Eye (tissue), 1 donor: ENCODE data around the gene CASQ1.
A peak's percentile ranks its signal among the peaks of the same experiment; 100 is the strongest.

Source experiments
- DNase-seq: peaks from one replicate; pipeline ENCODE4 v3.0.0-alpha.2; 2015

CASQ1 gene

DNA sequence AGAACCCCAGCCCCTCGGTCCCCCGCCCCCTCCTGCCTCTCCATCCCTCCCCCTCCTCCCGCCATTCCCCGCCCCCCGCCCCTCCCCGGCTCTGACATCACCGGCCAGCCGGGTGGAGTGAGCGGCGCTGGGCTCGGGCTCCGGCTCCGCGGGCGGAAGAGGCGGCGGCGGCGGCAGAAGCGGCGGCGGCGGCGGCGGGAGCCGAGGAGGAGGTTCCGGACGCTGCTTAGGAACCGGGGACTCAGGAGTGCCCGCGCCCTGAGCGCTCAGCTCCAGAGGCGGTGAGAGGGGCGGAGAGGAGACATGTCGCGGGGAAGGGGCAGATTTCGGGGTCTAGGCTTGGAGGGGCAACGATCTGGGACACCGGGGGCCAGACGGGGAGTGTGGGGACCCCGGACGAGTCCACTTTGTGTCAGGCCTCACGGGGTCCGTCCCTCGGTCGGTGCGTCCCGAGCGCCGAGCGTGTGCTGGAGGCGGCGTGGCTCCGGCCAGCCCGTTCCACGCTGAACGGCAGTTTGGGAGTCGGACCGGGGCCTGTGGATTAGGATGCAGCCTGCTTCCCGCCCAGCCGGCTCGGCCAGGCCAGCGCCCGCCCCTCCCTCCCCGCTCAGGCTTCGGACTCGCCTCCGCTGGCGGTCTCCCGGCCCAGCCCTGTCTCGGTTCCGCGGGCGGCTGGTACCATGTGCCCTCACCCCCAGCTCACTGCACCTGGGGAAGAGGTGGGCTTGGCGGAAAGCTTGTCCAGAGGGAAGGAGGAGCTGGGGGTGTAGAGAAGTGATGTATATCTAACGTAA lies 15.1 kb downstream of the CASQ1 start, which contains the start of gene PEA15:
Gene PEA15 (plus strand): TSS at position 143 of the 794 bp plus-strand sequence. CDS start 6,161 bp downstream, outside the sequence.
- DNase-seq, result peak; percentile 90

DNA sequence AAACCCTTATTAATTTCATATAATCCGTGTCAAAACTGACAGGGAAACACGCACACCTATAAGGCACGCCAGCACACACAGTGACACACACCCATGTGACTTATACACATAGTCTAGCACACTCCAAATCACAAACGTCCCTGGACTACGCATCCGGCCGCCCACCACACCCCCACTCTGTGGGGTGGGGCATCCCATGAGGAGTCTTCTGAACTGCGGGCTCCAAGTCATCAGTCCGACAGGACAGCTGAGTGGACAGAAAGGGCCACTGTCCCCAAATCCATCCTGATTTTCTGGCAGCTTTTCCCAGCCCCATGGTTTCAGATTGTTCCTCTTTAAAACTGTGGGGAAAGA lies 15.6 kb downstream of the CASQ1 start:
- DNase-seq, result peak; percentile 71

DNA sequence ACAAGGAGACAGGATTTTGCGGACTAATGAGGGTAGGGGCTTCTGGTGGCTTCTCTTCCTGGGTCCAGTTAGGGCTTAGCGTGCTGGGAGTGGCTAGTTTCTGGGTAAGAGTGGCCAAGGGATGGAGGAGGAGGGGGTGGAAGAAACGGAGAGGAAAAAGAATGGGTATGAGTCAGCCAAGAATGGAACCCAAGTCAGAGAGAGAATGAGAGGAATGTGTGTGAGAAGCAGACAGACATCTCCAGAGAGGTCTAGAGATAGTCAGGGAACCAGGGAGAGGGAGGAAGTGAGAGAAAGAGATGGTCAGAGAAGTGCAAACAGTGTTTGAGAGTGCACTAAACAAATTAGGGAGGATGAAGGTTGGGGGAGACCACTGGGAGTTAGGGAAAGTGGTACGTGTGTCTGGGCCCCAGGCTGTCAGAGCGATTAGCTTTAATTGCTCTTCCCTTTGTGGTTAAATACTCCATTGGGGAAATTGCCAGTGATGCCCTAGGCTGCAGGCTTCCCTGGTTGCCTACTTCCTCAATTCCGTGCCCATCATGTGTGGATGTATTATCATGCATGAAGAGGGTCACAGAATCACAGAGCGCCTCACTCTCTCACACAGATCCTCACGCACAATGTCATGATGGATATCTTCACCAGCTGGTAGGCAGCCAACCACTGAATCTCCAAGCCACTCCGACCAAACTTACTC lies 16.2 kb downstream of the CASQ1 start:
- DNase-seq, result peak; percentile 64

DNA sequence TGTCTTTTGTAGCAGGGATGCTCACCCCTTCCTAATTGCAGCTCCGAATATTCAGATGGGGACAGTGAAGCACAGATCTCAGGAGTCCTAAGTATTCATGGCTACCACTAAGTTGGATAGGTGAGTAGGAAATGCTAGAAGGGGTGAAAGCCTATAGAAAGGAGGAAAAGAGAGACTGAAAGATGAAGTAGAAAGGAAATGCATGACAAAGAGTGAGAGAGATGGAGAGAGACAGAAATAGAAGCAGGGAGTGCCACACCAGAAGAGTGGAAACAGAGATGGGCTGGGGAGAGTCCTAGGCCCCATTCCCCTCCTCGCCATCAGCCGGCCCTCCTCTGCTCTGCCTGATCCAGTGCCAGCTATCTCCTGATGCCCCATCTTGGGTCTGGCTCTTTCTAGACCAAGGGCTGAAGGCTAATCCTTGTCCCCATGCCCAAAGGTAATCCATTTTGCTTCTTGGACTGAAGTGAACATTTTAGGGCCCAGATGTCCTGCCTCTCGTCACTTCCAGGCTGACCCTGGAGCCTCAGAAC lies 16.8 kb downstream of the CASQ1 start:
- DNase-seq, result no peak

DNA sequence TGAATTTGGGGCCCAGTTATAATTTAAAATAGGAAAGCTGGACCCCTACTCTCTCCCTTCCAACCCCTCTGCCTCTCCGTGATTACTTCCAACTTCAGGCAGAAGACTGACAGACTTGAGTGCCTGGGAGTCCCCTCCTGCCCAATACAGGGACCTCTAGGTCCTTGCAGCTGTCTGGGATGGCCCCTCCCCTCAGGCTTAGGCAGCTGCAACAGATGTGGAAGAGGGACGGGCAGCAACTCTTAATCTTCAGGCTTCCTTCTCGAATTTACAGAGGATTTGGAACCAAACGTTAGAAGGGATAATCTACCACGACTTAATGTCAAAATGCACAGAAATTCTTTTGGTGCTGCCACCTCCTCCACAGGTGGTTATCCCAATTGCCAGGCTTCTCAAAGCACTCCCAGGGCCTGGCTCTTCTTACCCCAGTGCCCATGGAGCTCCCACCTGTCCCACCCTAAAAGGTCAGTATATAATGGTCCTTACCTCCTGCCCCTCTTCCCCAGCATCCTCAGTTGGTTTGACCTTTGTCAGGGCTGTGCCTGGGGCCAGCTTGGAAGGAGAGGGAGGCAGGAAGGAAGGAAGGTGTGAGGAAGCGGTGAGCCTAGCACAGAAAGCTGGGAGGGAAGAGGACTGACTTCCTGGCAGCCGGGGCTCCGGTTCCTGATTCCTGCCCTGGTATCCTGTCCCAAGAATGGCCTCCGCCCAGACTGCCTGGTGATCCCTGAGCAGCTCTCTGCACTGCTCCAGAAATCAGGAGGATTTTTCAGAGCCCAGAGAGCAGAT lies 17.6 kb downstream of the CASQ1 start:
- no peak for DNase-seq

DNA sequence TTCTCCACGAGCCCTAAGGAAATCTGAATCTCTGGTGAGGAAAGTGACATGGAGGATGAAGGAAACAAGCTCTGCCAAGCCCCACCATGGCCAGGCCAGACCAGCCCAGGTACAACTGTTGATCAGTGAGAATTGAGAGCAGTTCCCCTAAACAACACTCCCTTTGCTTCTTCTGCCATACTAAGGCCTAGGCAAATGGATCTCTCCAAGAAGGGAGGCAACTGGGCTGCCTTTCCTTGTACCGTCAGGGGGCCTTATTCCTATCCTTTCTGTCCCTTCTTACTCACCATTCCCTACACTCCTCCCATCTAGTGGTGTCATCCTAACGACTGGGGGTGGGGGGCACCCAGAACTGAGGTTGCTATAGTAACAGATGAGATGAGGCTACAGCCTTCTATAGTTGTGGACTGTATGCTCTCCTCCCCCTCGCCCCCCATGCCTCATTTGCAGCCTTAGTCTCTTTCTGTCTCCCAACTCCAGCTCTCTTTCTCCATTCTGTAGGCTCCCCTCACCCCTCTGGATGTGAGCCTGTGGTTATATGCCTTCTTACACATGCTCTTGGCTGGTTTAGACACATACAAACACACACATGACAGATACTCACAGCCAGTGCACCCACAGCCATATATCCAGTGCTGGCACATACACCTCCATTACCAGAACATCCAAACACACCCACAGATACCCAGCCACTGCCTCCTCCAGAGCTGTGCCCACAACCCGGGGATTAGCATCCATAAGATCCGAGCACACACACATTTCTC lies 18.4 kb downstream of the CASQ1 start:
- no peak for DNase-seq

DNA sequence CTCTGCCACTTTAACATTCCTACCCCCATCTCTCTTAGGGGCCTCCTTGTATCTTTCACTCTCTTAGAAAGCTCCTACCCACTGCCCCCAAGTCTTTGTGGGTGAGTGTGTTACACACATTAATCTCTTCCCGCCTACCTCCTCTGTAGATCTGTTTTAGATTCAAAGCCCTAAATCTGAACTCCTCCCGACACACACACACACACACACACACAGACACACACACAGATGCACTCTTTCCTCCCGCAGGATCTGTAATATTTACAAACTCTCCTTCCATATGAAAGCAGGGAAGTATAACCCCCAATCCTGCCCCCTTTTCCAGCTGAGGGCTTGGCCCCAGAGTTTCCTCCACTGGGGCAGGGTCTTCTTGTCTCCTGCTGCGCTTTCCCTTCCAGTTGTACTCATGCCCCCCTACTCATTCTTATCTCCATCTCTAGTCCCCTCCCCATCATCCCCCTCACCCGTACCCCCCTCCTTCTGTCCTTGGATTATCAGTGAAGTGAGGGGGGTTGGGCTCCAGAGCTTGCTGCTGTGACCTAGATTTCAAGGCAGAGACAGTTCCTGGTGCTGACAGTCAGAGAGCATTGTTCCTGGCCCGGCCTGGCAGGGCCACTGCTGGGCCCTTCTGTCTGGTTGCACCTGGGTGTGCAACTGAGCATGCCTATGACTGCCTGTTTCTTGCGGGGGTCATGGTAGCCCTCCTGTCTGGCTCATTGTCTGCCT lies 19.1 kb downstream of the CASQ1 start:
- DNase-seq, result peak; percentile 96

DNA sequence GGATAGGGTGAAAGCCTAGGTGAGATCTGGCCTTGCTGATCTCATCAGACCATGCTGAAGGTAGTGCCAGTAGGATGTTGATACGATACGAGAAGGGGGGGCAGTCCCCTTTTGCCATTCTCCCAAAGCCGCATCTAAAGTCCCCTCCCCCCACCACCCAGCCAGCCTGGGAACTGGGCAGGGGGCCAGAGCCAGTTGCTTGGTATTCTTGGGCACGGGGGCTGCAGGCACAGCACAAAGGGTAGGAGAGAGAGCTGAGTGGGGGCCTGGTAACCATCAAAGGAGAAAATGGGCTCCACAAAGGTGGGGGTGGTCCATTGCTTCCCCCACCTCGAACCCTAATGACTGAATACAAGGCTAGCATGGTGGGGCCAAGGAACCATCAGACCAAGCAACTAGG lies 20.2 kb downstream of the CASQ1 start:
- DNase-seq, result no peak

DNA sequence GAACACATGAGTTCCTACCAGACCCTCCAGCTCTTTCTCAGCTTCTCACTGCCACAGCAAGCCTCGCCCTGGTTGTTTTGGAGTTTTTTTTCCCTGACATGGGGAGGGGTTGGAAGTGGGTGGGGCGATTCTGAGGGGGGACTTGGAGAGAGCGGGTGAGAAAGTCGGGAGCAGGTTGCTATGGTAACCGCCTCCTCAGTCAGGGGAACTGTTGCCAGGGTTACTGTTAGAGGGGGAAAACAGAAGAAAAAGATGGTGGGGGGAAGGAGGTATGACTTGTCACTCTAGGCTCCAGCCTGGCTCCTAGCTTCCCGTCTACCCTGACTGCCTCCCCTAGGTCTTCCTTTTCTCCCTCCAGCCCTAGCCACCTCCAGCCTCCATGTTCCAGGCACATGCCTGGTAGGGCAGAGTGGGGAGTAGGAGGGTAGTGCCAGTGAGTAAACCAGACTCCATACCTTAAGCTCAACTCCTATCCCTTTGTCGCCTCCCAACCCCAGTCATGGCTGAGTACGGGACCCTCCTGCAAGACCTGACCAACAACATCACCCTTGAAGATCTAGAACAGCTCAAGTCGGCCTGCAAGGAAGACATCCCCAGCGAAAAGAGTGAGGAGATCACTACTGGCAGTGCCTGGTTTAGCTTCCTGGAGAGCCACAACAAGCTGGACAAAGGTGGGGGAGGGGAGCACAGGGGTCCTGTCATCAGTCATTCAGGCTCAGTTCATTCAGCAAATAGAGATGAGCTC lies 20.8 kb downstream of the CASQ1 start:
- peak; percentile 93 for DNase-seq

DNA sequence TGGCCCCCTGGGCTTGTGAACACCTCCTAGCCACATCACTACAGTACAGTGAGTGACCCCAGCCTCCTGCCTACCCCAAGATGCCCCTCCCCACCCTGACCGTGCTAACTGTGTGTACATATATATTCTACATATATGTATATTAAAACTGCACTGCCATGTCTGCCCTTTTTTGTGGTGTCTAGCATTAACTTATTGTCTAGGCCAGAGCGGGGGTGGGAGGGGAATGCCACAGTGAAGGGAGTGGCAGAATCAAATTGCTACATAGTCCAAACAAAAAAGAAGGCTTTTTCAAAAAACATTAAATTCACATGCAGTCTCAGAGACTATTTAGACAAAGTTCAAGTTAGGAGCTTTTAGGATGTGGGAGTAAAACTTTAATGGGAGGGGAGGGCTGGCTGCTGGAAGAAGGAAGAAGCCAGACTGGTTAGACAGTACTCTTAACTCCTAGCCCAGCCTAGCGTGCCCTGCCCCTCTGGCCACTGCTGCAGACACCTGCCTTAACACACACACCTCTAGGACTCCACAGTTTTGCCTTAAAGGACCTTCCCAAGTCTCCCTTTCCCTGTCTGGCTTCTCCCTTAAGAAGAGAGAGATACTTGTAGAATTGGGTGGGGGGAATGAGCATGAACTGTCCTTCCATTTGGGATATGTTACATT lies 24.2 kb downstream of the CASQ1 start:
- DNase-seq, result no peak

DNA sequence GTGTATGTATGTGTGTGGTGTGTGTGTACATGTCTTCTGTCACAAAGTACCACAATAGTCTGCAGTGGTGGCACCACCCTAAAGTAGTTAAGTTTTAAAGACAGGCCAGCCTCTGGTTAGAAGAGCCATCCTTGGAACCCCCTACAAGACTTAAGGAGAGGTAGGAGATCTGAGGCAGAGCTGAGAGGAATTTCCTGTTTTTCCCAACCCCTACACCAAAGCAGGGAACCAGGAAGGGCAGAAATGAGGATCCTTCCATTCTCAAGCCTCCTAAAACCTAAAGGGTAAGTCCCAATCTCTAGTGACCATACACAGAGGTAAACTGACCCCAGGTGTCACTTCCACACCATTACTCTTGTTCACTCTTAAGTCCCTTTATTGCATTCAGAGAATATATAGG lies 25.9 kb downstream of the CASQ1 start:
- DNase-seq, result no peak

DNA sequence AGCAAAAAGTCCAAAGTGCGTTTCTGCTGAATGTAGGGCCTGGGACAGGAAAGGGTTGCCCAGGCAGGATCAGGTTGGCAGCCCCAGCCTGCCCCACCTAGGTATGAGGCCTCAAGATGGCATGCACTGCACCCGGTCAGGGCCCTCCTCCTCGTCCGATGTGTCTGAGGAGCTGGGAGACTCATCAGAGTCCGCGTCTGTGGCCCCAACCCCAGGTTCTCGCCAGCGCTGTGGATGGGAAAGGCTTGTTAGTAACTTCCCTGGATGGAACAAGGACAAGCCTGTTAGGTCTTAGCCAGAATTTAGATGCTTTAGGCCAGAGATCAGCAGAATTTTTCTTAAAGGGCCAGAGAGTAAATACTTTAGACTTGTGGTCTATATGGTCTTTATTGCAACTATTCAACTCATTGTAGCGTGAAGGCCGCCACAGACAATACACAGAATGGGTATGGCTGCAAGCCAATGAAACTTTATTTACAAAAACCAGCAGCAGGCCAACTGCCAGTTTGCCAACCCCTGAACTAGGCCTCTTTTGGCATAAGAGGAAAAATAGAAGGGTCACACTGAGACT lies 27.2 kb downstream of the CASQ1 start:
- DNase-seq, result no peak

DNA sequence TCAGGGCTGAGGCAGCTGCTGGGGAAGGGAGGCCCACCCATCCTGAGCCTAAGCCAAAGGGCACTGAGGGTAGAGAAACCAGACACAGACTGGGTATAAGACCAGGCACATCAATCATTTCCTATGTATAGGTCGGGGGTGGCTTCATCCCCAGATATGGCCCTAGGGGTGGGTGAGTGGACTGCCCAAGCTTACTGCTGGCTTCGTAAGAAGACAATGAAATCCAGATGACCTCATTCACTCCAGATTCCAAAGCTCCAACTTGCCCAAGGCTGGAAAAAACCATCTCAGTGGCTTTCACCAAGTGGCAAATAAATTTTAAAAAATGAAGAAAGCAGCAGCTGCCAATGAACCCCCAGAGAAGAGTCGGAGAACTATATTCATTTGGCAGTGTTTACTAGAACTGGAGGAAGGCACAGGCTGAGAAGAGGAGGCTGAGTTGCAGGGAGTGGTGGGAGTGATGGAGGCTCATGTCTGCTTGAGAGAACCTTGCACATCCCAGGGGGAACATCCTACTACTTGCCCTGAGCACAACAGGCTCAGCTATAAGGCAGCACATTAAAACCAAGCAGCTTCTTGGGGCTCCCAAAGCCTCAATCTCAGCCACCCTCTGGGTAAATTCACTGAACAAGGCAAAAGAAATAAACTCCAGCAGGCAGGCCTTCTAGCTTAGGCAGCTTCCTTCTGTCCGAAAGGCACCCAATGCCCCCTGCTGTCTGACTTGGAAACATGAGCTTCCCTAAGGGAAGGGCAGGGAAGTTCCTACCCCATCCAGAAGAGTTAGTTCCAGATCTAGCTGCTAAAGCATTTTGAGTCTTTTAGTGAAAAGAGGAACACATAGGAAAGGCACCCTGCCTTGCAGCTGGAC lies 28.9 kb downstream of the CASQ1 start:
- peak; percentile 81 for DNase-seq

DNA sequence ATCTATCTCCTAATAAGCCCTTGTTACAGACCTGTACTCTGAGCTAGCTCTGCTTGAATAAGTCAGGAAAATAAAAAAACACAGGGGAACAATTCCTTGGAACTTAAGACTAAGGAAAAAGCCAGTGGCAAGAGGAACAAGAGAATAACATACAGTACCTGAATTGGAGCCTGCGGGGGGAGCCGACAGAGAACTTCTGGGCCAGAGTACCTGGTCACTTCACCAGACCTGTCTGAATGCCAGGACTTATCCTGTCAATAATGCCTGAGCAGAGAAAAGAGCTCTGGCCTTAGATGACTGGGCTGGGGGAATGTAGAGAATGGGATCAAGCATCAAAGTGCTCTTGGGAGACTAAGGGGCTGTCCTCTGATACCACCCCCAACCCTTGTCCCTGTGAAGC lies 29.9 kb downstream of the CASQ1 start:
- no peak for DNase-seq

DNA sequence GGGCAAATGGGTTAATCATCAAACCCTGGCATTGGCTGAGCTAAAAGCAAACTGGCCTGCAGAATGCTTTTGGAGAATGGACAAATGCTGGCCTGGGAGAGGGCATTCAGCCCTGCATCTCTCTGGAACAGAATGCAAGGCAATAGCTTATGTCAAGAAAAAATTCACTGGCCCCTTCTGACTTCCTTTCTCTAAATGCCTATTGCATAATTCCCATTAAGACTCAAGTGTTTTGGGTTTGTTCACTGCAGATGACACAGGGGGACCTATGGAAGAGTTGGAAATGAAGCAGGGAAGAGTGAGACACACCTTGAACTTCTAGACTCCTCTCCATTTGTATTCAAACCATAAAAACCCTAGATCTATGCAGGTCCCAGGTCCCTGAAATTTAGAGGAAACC lies 30.7 kb downstream of the CASQ1 start:
- no peak for DNase-seq

DNA sequence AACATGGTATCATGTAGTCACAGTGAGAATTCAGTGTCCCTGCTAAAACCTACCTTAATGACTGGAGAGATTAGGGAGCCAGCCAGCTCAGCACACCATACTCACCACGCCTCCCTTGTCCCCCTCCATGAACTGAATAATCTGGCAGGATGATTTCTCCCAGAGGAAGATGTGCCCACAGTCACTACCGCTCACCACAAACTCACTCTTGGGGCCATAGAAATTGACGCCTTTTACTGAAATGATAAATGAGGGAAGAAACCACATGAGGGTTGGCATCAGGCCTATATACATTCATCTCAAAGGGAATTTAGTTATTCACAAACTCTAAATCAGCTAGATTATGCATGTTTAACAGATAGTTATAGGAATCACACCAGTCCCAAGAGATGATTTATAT lies 32.2 kb downstream of the CASQ1 start:
- DNase-seq, result no peak

DNA sequence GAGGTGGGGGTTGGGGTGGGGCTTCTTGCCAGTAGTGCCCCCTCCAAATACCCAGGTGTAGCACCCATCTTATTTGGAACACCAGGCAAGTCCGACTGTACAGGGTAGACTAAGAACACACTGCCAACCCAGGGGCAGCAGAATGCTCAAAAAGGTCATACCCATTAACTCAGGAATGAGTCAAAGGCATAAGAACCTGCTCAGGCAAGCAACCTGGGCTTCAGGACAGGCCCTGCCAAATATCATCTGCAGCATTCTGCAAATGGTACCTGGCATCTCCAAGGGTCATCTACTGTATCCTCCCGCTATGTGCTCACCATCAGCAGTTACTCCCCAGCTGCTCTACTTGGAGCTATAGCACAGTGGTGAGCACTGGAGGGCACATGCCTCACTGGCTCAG lies 34.2 kb downstream of the CASQ1 start:
- no peak for DNase-seq

DNA sequence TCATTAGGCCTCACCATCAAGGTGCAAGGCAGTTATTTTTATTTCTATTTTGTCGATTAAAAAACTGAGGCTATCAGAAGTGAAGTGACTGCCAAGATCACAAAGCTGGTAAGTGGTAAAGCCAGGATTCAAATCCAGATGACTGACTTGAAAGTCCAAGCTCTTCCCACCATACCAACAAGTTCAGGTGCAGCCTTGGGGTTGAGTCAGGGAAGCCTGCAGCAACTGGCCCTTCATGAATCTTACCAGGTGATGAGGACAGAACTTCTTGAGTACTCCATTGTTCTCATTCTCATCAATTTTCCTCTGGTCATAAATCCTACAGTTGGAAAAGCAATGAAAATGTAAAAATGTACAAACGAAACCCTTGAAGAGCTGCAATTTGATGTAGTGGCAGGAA lies 35.0 kb downstream of the CASQ1 start:
- DNase-seq, result no peak

DNA sequence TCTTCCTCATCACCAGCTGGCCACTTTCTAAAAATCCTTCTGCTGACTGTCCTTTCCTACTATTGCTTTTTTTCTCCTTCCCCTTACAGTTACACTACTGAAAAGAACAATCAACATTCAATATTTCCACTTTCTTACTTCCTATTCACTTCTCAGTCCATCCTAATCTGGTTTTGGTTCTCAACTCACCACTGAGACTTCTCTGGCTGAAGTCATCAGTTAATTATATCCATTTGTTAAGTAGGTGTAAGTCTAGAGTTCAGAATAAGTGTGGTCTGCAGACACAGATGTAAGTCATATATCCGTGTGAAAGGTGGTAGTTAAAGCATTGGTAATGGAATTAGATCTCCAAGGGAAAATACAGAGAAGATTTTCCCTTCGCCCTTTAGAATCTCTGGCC lies 36.2 kb downstream of the CASQ1 start:
- no peak for DNase-seq
